ENCODE measurements around the gene RIC1.

- TF ChIP-seq CTCF (conservative IDR thresholded peaks at IDR 0.05) (no peak), ZFX (IDR thresholded peaks at IDR 0.05) (no peak)
Measured at GRCh38 chr9:5793812-5794211, 164.9 kb downstream of the RIC1 start.
